ENCODE data around the gene HLF.

The HLF gene

DNA sequence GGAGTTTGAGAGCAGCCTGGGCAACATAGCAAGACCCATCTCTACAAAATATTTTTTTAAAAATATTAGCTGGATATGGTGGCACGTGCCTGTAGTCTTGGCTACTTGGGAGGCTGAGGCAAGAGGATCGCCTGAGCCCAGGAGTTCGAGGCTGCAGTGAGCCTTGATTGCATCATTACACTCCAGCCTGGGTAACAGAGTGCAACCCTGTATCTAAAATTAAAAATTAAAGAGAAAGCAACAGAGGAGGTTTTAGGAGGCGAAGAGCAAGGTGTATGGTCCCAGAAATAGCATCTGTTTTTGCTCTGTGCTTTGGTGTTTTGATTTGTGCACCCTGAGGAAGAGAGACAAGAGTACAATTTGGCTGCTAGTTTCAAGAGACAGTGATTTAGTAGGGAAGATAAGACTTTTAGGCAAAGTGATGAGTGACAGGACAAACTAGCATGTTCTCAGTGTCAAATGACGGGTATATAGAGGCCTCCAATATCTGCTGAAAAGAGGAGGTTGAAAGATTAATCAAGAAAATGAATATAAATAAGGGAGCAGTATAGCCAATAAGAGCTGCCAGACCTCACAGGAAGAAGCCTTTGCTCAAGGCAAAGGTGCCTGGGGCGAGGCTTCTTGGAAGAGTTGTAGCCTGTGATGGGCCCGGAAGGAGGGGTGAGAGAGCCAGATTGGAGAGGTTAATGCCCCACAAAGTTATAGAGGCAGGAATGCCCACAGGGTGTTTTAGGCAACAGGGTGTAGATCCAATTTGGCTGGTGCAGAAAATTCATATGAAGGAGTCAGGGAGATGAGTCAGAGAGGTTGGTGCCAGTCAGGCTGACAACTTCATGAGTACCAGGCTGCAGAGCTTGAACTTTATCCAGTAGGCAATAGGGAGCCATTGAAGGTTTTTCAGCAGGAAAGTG, 11.4 kb downstream of the HLF start:
- no peak for FAIRE-seq

- FAIRE-seq: no peak
Measured at GRCh38 chr17:55278173-55278961, 13.6 kb downstream of the HLF start.

- no peak for FAIRE-seq
Measured at GRCh38 chr17:55279203-55279602, 14.4 kb downstream of the HLF start.

GRCh38 chr17:55279788-55280187, 15.0 kb downstream of the HLF start:
- no peak for FAIRE-seq

DNA sequence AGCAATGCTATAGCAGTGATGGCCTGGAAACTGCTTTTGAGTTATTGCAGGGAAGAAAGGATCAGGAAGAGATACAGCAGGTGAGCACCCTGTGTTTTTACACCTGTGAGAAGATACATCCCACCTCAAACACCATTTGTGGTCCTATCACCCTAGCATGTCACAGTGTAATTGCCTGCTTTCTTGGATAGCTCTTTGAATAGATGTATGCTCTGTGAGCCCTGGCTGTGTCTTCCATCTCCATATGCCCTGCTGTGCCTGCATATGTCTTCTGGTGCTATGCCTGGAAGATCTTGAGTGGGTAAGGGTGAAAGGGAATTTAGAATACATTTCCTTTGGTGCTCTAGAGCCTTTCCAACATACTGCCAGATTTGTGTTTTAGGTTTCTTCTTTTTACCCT, 15.5 kb downstream of the HLF start:
- FAIRE-seq: no peak

DNA sequence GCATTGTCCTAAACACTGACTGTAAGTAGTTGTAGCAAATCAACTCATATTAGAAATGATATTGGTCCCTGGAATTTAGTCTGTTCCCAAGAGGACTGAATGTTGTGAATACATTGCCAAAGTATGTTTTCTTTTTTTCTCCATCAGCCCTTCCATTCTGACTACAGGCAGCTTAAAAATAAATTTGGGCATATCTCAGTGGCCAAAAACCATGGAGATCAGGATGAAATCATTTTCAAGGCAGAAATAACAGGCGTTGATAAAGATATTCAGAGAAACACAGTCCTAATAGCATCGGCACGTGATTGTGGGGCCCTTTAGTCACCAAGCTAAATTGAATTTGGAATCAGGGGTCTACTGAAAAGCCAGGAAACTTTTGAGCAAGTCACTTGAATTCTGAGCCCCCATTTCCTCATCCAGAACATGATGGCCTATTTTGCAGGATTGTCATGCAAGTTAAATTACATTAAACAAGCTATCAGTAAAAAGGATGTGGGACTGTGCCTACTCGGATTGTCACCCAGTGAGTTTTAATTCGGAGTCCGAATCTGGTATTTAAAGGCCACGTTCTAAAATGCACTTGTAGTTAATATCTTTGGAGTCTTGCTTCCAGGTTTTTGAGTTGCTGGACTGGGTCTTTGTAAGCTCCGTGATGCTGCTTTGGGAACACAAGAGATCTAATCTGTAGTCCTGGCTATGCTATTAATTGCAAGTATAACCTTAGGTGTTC, 17.1 kb downstream of the HLF start:
- FAIRE-seq: no peak

DNA sequence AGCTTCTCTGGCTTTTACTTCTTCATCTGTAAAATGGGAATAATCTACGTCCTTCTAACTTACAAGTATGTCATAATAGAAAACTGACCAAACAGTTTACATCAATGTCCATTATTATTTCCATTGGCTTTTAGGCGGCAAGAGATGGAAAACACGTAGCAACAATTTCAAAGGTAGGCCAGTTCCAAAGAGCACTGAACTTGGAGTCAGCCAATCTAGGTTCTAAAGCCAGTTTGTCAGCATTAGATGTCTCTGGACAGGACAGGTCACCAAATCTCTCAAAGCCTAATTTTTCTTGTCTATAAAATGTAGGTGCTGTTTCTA, 17.6 kb downstream of the HLF start:
- no peak for FAIRE-seq

- FAIRE-seq: no peak
Measured at GRCh38 chr17:55282741-55283140, 18.0 kb downstream of the HLF start.

- FAIRE-seq: no peak
Measured at GRCh38 chr17:55283256-55283965, 18.7 kb downstream of the HLF start.

- FAIRE-seq: no peak
Measured at GRCh38 chr17:55284001-55284884, 19.5 kb downstream of the HLF start.

- FAIRE-seq: no peak
Measured at GRCh38 chr17:55284944-55285339, 20.2 kb downstream of the HLF start.

GRCh38 chr17:55285340-55286301, 20.9 kb downstream of the HLF start:
- no peak for FAIRE-seq

DNA sequence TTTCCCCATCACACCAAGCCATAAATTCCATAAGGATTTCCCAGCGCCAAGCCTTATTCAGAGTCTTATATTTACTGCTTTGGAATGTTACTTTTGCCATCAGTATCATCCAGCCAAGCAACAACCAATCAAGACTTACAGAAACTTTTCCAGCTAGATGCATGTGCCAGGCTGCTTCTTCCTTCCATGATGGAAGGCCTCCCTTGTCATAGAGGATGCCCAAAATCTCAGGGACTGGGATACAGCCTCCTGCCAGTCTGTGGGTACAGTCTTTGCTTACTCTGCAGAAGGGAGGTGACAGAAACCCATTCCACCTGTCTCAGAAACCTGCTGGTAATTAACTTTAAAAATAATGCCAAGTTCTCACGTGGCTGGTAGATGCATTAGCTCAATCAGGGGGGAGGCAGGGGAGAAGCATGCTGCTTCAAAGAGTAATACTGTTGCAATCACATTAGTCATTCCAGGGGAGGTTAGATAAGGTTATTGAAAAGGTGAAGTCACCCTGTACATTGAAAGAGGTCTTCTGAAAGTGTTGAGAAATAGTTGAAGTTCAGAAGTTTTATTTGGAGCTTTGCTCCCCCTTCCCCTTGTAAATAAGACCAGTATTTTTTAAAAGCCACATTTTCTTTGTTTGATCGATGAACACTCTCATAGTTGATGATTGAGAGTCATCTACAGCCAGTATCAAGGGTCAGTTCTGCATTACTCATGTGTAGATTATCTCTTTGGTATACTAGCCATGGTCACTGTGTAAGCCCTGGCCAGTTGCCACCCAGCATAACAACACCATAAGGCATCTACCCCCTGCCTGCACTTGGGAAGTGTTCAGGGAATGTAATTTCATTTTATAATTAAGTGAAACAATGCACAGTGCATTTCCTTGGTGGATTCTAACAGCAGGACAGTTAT, 22.2 kb downstream of the HLF start:
- no peak for FAIRE-seq

DNA sequence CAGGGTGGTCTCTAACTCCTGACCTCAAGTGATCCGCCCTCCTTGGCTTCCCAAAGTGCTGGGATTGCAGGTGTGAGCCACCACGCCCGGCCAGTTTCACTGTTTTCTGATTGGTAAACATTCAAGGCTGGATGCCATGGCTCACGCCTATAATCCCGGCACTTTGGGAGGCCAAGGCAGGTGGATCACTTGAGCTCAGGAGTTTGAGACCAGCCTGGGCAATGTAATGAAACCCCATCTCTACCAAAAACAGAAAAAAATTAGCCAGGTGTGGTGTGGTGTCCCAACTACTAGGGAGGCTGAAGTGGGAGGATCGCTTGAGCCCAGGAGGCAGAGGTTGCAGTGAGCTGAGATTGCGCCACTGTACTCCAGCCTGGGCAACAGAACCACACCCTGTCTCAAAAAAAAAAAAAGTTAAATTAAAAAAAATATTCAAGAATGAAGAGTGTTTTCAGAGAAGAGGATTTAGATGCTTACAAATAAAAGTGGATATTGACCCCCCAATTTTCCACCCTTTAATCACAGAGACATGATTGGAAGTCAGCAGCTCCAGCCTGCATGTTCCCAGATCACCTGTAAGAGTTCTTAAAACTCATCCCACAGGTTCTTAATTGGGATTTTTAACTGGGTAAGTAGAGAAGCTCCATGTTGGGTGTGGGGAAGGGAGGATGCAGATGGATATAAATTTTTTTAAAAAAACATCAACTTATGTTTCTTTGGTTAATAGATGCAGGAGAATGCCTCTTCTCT, 23.8 kb downstream of the HLF start:
- no peak for FAIRE-seq

DNA sequence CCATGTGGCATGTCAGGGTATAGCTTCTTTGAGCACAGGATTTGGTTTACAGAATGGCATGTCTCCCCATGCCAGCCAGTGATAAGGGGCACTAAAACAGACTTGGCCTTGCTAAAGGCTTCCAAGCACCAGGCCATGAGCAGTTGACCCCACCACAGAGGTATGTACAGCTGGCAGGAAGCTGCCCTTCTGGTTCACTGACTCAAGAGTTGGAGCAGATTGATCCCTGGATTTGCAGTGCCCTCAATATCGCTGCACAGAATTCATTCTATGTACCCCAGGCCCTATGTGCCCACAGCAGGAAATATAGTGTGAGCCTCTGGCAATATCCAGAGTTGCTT, 24.3 kb downstream of the HLF start:
- FAIRE-seq: no peak

GRCh38 chr17:55289978-55290377, 25.2 kb downstream of the HLF start:
- FAIRE-seq: no peak

DNA sequence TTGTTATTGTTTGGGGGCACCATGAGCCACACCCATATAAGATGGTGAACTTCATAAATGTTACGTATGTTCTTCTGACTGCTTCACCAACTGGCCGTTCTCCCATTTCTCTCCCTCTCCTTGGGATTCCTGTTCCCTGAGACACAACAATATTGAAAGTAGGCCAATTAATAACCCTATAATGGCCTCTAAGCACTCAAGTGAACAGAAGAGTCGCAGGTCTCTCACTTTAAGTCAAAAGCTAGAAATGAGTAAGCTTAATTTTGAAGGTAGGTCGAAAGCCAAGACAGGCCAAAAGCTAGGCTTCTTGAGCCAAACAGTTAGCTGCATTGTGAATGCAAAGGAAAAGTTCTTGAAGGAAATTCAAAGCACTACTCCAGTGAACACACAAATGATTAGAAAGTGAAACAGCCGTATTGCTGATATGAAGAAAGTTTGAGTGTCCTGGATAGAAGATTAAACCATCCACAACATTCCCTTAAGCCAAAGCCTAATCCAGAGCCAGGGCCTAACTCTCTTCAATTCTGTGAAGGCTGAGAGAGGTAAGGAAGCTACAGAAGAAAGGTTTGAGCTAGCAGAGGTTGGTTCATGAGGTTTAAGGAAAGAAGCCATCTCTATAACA, 25.8 kb downstream of the HLF start:
- no peak for FAIRE-seq

DNA sequence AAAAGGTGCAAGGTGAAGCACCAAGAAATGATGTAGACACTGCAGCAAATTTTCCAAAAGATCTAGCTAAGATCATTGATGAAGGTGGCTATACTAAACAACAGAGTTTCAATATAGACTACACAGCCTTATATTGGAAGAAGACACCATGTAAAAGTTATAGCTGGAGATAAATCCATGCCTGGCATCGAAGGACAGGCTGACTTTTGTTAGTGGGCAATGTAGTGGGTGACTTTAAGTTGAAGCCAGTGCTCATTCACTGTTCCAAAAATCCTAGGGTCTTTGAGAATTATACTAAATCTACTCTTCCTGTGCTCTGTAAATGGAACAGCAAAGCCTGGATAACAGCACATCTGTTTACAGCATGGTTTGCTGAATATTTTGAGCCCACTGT, 26.4 kb downstream of the HLF start:
- FAIRE-seq: no peak

Measured in colon (tissue), 2 donors.